B cell (primary cell): ENCODE results near the gene LOX. TPM values are rescaled to one million over a fixed set of nuclear protein-coding genes. Genes with fewer than 3 reads are reported as not detected.

ENCODE experiments used
- ATAC-seq: fragments of 200-7000 bp; cut with Tn5 transposase; one replicate; pipeline ENCODE4 v1.10.0; 2021; ENCODE audit warnings: low read depth, mild to moderate bottlenecking, moderate number of reproducible peaks, moderate library complexity
- CTCF ChIA-PET: fragments of 350-600 bp; sonication (Branson Sonifier 250); formaldehyde crosslinking; loops from one replicate; lab custom pipeline; 2021; ENCODE audit warnings: antibody characterized with exemption, inconsistent platforms; lab: Charles Lee
- POLR2A ChIA-PET: fragments of 350-600 bp; sonication (Branson Sonifier 250); formaldehyde crosslinking; loops from one replicate; lab custom pipeline; 2021; ENCODE audit warnings: antibody characterized with exemption; lab: Charles Lee
- DNase-seq: peaks from one replicate; pipeline ENCODE4 v3.0.0; 2013
- H2AFZ ChIP-seq: 2 replicates; pipeline ENCODE4 v1.6.1; 2012; ENCODE audit warnings: mild to moderate bottlenecking, low read depth, low read length; ENCODE audit not compliant: insufficient read depth, poor library complexity, severe bottlenecking
- H3K27ac ChIP-seq, 2 donors: 1 replicate in 1 of 2; 2 replicates in 1 of 2; pipeline ENCODE4 v1.5.1; 2012 to 2013; ENCODE audit warnings: low read length in 2 of 2, mild to moderate bottlenecking in 2 of 2, moderate library complexity in 1 of 2
- H3K27me3 ChIP-seq, 4 experiments: fragments of 200-600 bp in 1 of 4; sonication (generic) in 1 of 4; replicated peaks in 1 of 4; 1 replicate in 2 of 4; 2 replicates in 2 of 4; pipeline versions ENCODE4 v1.6.1 to v1.7.0; 2013 to 2016; ENCODE audit warnings: low read length in 3 of 4, mild to moderate bottlenecking in 2 of 4, mixed read lengths in 1 of 4, moderate library complexity in 1 of 4; ENCODE audit not compliant: insufficient read depth in 4 of 4, control insufficient read depth in 3 of 4; ENCODE audit errors: control extremely low read depth in 1 of 4
- H3K36me3 ChIP-seq, 2 experiments: replicated peaks in 1 of 2; 1 replicate in 1 of 2; 2 replicates in 1 of 2; pipeline versions ENCODE4 v1.6.1 to v1.7.1; 2013; ENCODE audit warnings: low read length in 1 of 2; ENCODE audit not compliant: insufficient read depth in 2 of 2, control insufficient read depth in 1 of 2; ENCODE audit errors: control extremely low read depth in 1 of 2, extremely low read depth in 1 of 2
- H3K4me1 ChIP-seq, 2 donors: fragments of 200-600 bp in 1 of 2; sonication (generic) in 1 of 2; 1 replicate in 1 of 2; 2 replicates in 1 of 2; pipeline versions ENCODE4 v1.5.1 to v1.6.1; 2013 to 2017; ENCODE audit warnings: low read length in 2 of 2; ENCODE audit not compliant: control insufficient read depth in 2 of 2, insufficient read depth in 2 of 2
- H3K4me2 ChIP-seq: replicated peaks from 2 replicates; pipeline ENCODE3; 2012; ENCODE audit warnings: mild to moderate bottlenecking, low read depth, low read length; ENCODE audit not compliant: poor library complexity, severe bottlenecking
- H3K4me3 ChIP-seq, 5 experiments: fragments of 200-600 bp in 1 of 5; sonication (generic) in 1 of 5; 1 replicate in 3 of 5; 2 replicates in 2 of 5; pipeline versions ENCODE4 v1.5.1 to v1.7.0; 2011 to 2016; ENCODE audit warnings: low read length in 4 of 5, mild to moderate bottlenecking in 4 of 5, low read depth in 2 of 5, control low read depth in 1 of 5, moderate library complexity in 1 of 5; ENCODE audit not compliant: insufficient read depth in 1 of 5; ENCODE audit errors: control extremely low read depth in 1 of 5, extremely low read depth in 1 of 5
- H3K79me2 ChIP-seq: fragments of 200-600 bp; sonication (generic); one replicate; pipeline ENCODE4 v1.6.0; 2016; ENCODE audit warnings: low read length; ENCODE audit not compliant: control insufficient read depth, insufficient read depth
- H3K9ac ChIP-seq: fragments of 200-600 bp; sonication (generic); 2 replicates; pipeline ENCODE4 v1.6.1; 2017; ENCODE audit warnings: mild to moderate bottlenecking, low read length, moderate library complexity
- H3K9me3 ChIP-seq, 3 donors: one replicate each; pipeline versions ENCODE4 v1.6.1 to v1.7.1; 2013; ENCODE audit warnings: low read length in 2 of 3; ENCODE audit not compliant: control insufficient read depth in 2 of 3, insufficient read depth in 1 of 3; ENCODE audit errors: control extremely low read depth in 1 of 3
- H4K20me1 ChIP-seq: 2 replicates; pipeline ENCODE4 v1.6.0; 2012; ENCODE audit warnings: mild to moderate bottlenecking, low read length; ENCODE audit not compliant: insufficient read depth, control insufficient read depth, poor library complexity, severe bottlenecking
- H3K27ac Mint-ChIP-seq: one replicate; pipeline ENCODE4 v1.8.0; 2021; ENCODE audit warnings: mixed read lengths
- H3K27me3 Mint-ChIP-seq: one replicate; pipeline ENCODE4 v1.8.0; 2021; ENCODE audit warnings: mixed read lengths
- H3K4me1 Mint-ChIP-seq: one replicate; pipeline ENCODE4 v1.8.0; 2021; ENCODE audit warnings: mixed read lengths
- H3K4me3 Mint-ChIP-seq: one replicate; pipeline ENCODE4 v1.8.0; 2021; ENCODE audit warnings: mixed read lengths
- H3K9me3 Mint-ChIP-seq: one replicate; pipeline ENCODE4 v1.8.0; 2022; ENCODE audit warnings: mixed read lengths; ENCODE audit not compliant: insufficient read depth
- EZH2 ChIP-seq: IDR thresholded peaks from 2 replicates; pipeline ENCODE4 v1.6.1; 2012; ENCODE audit warnings: borderline replicate concordance, low read depth, mild to moderate bottlenecking, moderate library complexity, low read length; ENCODE audit not compliant: insufficient read depth, poor library complexity, severe bottlenecking
- WGBS: methylation state at CpG from one replicate; pipeline ENCODE4 v1.1.5; 2013; ENCODE audit warnings: missing lambda C conversion rate; ENCODE audit not compliant: insufficient coverage; 5-methylcytosine and 5-hydroxymethylcytosine counted together
- intact Hi-C: fragments of 100-400 bp; cut with micrococcal nuclease; formaldehyde crosslinking; loops from one replicate; pipeline ENCODE4 v1.10.0; 2022
- polyA plus RNA-seq: library from polyadenylated mRNA; depleted of rRNA; stranded (reverse); fragments of >200 nt; gene quantifications from 2 replicates; pipeline ENCODE4 v1.2.3, GENCODE V29; 2012
- total RNA-seq, 2 donors: library from RNA; stranded (reverse); fragments of 120-200 nt in 1 of 2; gene quantifications; 1 replicate in 1 of 2; 2 replicates in 1 of 2; pipeline versions ENCODE4 v1.2.3 to v1.2.4, GENCODE V29; 2013 to 2022
- TF ChIP-seq, protein P1 (sequence below): fragments of 200-600 bp; IDR thresholded peaks from one replicate; pipeline ENCODE4 v1.8.0; 2022; ENCODE audit warnings: antibody characterized with exemption, mild to moderate bottlenecking

The LOX gene
- total and polyA plus RNA-seq, 2 donors (not counting 1 experiment from before 2014, with no cell fraction given), result not detected

DNA sequence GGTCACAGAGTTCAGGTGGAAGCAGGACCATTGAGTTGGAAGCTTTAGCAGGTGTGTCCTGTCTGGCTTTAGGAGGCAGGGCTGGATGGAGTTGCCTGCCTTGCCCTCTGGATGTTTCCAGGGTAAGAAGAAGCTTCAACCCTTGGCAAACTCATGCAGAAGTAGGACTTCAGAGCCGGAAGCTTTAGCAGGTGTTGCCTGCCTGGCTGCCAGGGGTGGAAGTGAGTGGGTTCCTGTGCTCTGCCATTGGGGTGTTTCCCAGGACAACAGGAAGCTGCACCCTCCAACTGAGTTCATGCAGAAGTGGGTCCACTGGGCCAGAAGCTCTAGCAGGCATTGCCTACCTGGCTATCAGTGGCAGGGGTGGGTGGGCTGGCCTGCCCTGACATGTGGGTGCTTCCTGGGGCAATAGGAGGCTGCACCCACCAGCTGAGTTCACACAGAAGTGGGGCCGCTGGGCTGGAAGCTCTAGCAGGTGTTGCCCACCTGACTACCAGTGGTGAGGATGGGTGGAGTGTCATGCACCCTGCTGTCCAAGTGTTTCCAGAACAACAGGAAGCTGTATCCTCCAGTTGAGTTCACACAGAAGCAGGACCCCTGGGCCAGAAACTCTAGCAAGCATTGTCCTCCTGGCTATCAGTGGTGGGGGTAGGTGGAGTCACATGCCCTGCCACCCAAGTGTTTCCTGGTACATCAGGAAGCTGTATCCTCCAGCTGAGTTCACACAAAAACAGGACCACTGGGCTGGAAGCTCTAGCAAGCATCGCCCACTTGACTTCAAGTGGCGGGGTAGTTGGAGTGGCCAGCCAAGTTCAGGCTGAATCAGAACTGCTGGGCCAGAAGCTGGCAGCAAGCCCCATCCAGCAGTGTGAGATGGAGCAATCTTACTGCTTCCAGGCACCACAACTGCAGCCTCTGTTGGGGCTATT is 24.6 kb downstream of the LOX start:
- intact Hi-C loops, result no loop called here
- no peak overlapping the region for H3K4me2 ChIP-seq
- H3K27me3 Mint-ChIP-seq, result no peaks in the 10 kb centered on the region
- no peak overlapping the region for H3K9ac ChIP-seq
- no peaks in the 10 kb centered on the region for H3K4me1 Mint-ChIP-seq
- H3K4me1 ChIP-seq, result peaks cover 0 to 3% of the 10 kb centered on the region in 2 donors
- TF ChIP-seq, protein P1, sequence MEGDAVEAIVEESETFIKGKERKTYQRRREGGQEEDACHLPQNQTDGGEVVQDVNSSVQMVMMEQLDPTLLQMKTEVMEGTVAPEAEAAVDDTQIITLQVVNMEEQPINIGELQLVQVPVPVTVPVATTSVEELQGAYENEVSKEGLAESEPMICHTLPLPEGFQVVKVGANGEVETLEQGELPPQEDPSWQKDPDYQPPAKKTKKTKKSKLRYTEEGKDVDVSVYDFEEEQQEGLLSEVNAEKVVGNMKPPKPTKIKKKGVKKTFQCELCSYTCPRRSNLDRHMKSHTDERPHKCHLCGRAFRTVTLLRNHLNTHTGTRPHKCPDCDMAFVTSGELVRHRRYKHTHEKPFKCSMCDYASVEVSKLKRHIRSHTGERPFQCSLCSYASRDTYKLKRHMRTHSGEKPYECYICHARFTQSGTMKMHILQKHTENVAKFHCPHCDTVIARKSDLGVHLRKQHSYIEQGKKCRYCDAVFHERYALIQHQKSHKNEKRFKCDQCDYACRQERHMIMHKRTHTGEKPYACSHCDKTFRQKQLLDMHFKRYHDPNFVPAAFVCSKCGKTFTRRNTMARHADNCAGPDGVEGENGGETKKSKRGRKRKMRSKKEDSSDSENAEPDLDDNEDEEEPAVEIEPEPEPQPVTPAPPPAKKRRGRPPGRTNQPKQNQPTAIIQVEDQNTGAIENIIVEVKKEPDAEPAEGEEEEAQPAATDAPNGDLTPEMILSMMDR, result no peak
- no peak for TF ChIP-seq EZH2
- H3K4me3 ChIP-seq, result no peak overlapping the region
- 72% methylated on average over 4 of the region's 4 CpGs for WGBS
- POLR2A ChIA-PET, result no interaction called here
- H2AFZ ChIP-seq, result no peak overlapping the region
- no peaks in the 10 kb centered on the region for H4K20me1 ChIP-seq
- DNase-seq (no peak), ATAC-seq (no peak)
- H3K9me3 Mint-ChIP-seq, result no peaks in the 10 kb centered on the region
- no peak overlapping the region for H3K27ac Mint-ChIP-seq
- H3K27ac ChIP-seq, result no peak overlapping the region
- CTCF ChIA-PET, result no interaction called here
- no peaks in the 10 kb centered on the region for H3K27me3 ChIP-seq
- H3K79me2 ChIP-seq, result no peaks in the 10 kb centered on the region
- no peaks in the 10 kb centered on the region for H3K36me3 ChIP-seq
- H3K9me3 ChIP-seq, result no peaks in the 10 kb centered on the region
- H3K4me3 Mint-ChIP-seq, result no peak overlapping the region

- no peak overlapping the region for H3K4me3 ChIP-seq
- H3K36me3 ChIP-seq, result no peaks in the 10 kb centered on the region
- no peaks in the 10 kb centered on the region for H3K27me3 ChIP-seq
- ATAC-seq (no peak), DNase-seq (no peak)
- Mint-ChIP-seq H3K9me3 (no peaks in the 10 kb centered on the region), H3K27me3 (no peaks in the 10 kb centered on the region), H3K4me3 (no peak overlapping the region), H3K4me1 (no peaks in the 10 kb centered on the region), H3K27ac (no peak overlapping the region)
- POLR2A ChIA-PET, result no interaction called here
- no peak overlapping the region for H3K9ac ChIP-seq
- intact Hi-C loops, result no loop called here
- H2AFZ ChIP-seq, result no peak overlapping the region
- no peaks in the 10 kb centered on the region for H4K20me1 ChIP-seq
- 100% methylated on average over 1 of the region's 3 CpGs for WGBS
- H3K79me2 ChIP-seq, result no peaks in the 10 kb centered on the region
- CTCF ChIA-PET, result no interaction called here
- H3K4me2 ChIP-seq, result no peak overlapping the region
- H3K27ac ChIP-seq, result no peak overlapping the region
- TF ChIP-seq, protein P1, result no peak
- TF ChIP-seq EZH2, result no peak
- peaks cover 0 to 3% of the 10 kb centered on the region in 2 donors for H3K4me1 ChIP-seq
- no peaks in the 10 kb centered on the region for H3K9me3 ChIP-seq
Observed at GRCh38 chr5:122051569-122051968, 26.5 kb downstream of the LOX start.
